AG04449 (cell line): ENCODE measurements around the gene BEND5.

ENCODE experiments used
- CTCF ChIA-PET: fragments of 350-600 bp; formaldehyde crosslinking; extraction: SDS; loops from one replicate; lab custom pipeline; 2021; ENCODE audit warnings: antibody characterized with exemption; lab: Yijun Ruan, JAX
- POLR2A ChIA-PET: fragments of 400-600, 350-600 bp; formaldehyde crosslinking; extraction: SDS; loops from one replicate; lab custom pipeline; 2020; ENCODE audit warnings: antibody characterized with exemption, inconsistent platforms; lab: Yijun Ruan, JAX
- DNase-seq: peaks from one replicate; pipeline ENCODE4 v3.0.0-alpha.2; 2010; ENCODE audit warnings: low read depth, low spot score
- H3K4me3 ChIP-seq: 2 replicates; pipeline ENCODE4 v1.5.1; 2011; ENCODE audit warnings: low read depth, mild to moderate bottlenecking, control low read depth, low read length
- TF ChIP-seq, protein P1 (sequence below): IDR thresholded peaks from one replicate; pipeline ENCODE4 v1.5.1; 2011; ENCODE audit warnings: mild to moderate bottlenecking, moderate library complexity, low read length, control low read depth, inconsistent platforms; ENCODE audit not compliant: insufficient read depth; ENCODE audit errors: missing control alignments

The BEND5 gene

DNA sequence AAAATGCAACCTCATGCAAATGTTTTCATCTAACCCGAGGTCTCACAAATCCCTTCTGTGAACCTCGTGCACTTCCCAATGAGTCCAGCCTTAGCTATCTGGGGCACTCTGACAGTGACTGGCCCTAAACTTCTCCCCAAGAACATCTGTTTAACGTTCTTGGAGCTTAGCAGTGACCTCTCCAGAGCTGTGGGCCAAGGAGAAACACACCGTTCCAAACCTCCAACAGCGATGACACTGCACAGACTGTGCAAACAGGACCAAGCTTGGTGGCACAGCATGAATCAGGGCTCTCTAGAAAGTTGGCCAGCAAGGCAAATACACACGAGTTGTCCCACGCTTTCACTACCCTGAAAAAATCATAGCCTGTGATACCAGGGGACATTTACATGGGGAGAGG lies 15.8 kb downstream of the BEND5 start:
- POLR2A ChIA-PET, result no interaction called here
- no peak for DNase-seq
- TF ChIP-seq, protein P1, sequence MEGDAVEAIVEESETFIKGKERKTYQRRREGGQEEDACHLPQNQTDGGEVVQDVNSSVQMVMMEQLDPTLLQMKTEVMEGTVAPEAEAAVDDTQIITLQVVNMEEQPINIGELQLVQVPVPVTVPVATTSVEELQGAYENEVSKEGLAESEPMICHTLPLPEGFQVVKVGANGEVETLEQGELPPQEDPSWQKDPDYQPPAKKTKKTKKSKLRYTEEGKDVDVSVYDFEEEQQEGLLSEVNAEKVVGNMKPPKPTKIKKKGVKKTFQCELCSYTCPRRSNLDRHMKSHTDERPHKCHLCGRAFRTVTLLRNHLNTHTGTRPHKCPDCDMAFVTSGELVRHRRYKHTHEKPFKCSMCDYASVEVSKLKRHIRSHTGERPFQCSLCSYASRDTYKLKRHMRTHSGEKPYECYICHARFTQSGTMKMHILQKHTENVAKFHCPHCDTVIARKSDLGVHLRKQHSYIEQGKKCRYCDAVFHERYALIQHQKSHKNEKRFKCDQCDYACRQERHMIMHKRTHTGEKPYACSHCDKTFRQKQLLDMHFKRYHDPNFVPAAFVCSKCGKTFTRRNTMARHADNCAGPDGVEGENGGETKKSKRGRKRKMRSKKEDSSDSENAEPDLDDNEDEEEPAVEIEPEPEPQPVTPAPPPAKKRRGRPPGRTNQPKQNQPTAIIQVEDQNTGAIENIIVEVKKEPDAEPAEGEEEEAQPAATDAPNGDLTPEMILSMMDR, result no peak
- CTCF ChIA-PET, result interaction anchor here (1.3 to 1.5 kb wide), 2 partner anchors 56 to 83 kb away, joined by 3 to 4 read pairs; no protein-coding TSS in a partner anchor
- H3K4me3 ChIP-seq, result no peak overlapping the region

DNA sequence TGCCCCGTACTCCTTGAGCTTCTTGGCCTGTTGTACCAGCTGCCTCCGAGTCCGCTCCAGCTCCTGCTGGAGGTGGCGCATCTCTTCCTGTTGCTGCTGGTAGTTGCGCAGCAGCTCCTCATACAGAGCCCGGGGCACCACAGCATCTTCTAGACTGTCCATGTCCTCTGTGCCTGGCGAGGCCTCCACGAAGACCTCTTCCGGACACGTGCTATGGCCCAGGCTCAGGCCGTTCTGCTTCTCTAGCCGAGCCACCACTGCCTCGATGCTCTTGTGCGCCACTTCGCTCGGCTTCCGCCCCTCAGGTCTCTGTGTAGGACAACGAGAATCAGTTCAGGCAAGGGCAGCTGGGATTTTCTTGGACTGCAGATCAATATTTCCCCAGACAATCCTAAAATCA lies 17.7 kb downstream of the BEND5 start:
- POLR2A ChIA-PET, result no interaction called here
- no peak for DNase-seq
- no peak overlapping the region for H3K4me3 ChIP-seq
- TF ChIP-seq, protein P1, result no peak
- CTCF ChIA-PET, result no interaction called here

DNA sequence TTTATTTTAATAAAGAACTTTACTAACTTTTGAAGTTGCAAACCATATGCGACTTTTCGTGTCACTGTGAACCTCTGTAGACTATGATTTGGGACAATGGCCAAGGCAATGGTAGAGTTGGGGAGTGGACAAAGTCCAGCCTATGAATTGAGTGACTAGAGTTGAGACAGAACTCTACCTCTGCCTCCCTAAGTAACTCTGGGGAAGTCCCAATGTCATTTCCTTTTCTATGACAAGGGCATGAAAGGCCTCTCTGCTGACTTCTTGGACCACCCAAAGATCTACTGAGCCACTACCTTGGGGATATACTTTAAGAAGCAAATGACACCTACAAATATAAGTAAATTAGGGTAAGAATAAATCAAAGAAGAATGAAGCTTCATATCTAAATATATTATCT lies 19.3 kb downstream of the BEND5 start:
- DNase-seq, result no peak
- ChIA-PET CTCF (no interaction called here), POLR2A (no interaction called here)
- H3K4me3 ChIP-seq, result no peak overlapping the region
- TF ChIP-seq, protein P1, result no peak

DNA sequence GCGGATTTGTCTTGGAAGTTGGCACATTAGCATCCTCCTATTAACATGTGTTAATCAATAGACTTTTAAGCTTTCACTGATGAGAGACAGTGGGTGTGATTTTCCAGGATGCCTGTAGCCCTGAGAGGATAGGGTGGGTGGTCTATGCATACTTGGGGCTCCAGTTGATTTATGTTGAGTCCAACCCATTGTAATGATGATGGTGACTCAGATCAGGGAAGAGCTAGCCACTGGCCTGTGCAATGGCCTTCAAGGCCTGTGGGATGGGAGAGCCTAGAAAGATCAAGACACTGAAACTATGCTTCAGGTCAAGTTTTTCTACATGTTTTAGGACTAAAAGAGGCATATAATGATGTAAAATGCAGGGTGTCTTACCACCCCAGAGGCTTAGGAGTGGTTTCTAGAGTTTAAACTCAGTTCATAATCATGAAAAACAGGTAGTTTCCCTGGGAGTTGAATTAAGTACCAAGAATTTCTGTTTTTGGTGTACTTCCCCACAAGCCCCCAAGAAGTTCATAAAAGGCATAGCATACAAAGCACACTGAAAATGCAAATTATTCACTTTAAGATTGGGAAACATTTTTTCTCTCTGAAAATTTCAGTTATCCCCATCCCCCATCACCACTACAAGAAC lies 19.9 kb downstream of the BEND5 start:
- CTCF ChIA-PET, result no interaction called here
- TF ChIP-seq, protein P1, result no peak
- POLR2A ChIA-PET, result no interaction called here
- no peak overlapping the region for H3K4me3 ChIP-seq
- no peak for DNase-seq

DNA sequence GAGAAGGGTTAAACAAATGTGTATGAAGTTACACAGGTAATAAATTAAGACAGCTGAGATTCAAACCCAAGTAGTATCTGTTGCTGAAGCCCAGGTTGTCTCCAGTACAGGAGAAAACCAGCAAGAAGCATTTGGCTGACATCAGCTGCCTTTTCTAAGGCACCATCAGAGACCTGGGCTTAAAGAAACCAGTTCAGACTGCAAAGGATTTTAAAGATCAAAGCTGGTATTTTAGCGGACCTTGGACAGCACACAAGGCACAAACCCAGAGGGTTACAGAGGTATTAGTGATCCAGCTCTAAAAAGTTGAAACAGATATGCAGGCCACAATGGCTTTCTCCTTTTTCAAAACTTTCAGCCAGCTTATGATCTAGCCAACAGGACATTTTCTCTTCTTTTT lies 23.4 kb downstream of the BEND5 start:
- ChIA-PET CTCF (no interaction called here), POLR2A (no interaction called here)
- no peak overlapping the region for H3K4me3 ChIP-seq
- TF ChIP-seq, protein P1, result no peak
- no peak for DNase-seq

DNA sequence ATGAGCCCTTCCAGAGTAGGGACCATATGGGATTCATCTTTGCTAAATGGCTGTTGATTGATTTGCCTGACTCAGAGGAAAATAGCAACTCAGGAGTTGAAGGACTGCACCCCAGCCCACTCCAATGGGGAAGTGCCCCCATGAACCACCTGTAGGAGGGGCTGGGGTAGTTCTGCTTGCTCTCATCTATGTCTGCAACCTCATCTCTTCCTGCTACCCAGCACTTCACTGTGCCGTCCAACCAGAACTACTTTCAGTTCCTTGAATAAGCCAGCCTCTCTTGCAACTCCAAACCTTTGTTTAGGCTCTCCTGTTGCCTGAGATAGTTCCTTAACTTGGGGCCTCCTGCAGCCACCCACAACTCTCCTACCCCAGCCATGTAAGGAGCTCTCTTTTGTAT lies 26.6 kb downstream of the BEND5 start:
- no peak overlapping the region for H3K4me3 ChIP-seq
- CTCF ChIA-PET, result no interaction called here

More for the DNA sequence above, 26.6 kb downstream of the BEND5 start:
- POLR2A ChIA-PET, result no interaction called here
- no peak for DNase-seq
- TF ChIP-seq, protein P1, result no peak
